Measurements from ENCODE around the gene COP1.

- no peak for TF ChIP-seq CTCF (IDR thresholded peaks at IDR 0.05)
- no peak for TF ChIP-seq POLR2A (IDR thresholded peaks at IDR 0.05)
Observed at GRCh38 chr1:176252191-176252590, 45.1 kb upstream of the COP1 start.

Measured in breast epithelium (tissue), 3 donors.